Cardiac muscle cell (in vitro differentiated cells and primary cell): ENCODE measurements around the gene ATXN3. TPM values are rescaled to one million over a fixed set of nuclear protein-coding genes. Genes with fewer than 3 reads are reported as not detected.
A peak's percentile ranks its signal among the peaks of the same experiment; 100 is the strongest.

ENCODE experiments used
- DNase-seq, 2 donors: peaks; one replicate each; pipeline versions ENCODE4 v3.0.0 to v3.0.0-alpha.2; 2010 to 2017; ENCODE audit warnings: low read depth in 1 of 2, low spot score in 1 of 2
- H3K27ac ChIP-seq: fragments of 200-600 bp; sonication (generic); 2 replicates; pipeline ENCODE4 v1.5.1; 2016
- H3K27me3 ChIP-seq: fragments of 200-600 bp; sonication (generic); 2 replicates; pipeline ENCODE4 v1.6.0; 2016; ENCODE audit warnings: control low read depth
- H3K36me3 ChIP-seq: fragments of 200-600 bp; sonication (generic); 2 replicates; pipeline ENCODE4 v1.5.1; 2016; ENCODE audit warnings: control low read depth
- H3K4me1 ChIP-seq: fragments of 200-600 bp; sonication (generic); 2 replicates; pipeline ENCODE4 v1.8.1; 2017; ENCODE audit warnings: low read depth, mild to moderate bottlenecking, mixed run types
- H3K4me3 ChIP-seq: fragments of 200-600 bp; sonication (generic); 2 replicates; pipeline ENCODE4 v1.5.1; 2016; ENCODE audit warnings: mild to moderate bottlenecking
- H3K9me3 ChIP-seq: fragments of 200-600 bp; sonication (generic); 2 replicates; pipeline ENCODE4 v1.5.1; 2017; ENCODE audit warnings: low read depth, mild to moderate bottlenecking, control low read depth
- polyA plus RNA-seq: library from polyadenylated mRNA; unstranded; fragments of >200 nt; fragmentation: Nextera tagmentation; extraction: Ambion mirVana; gene quantifications from 2 replicates; pipeline ENCODE4 v1.2.1, GENCODE V29; 2016
- total RNA-seq: library from RNA; depleted of rRNA; stranded (reverse); fragments of >200 nt; gene quantifications from 2 replicates; pipeline ENCODE4 v1.2.3, GENCODE V29; 2016
- TF ChIP-seq, protein P1 (sequence below): IDR thresholded peaks from 2 replicates; pipeline ENCODE4 v1.5.1; 2012; ENCODE audit warnings: low read depth, mild to moderate bottlenecking, low read length

Gene ATXN3
- total and polyA plus RNA-seq, 2 experiments from 2014 or later = 26.3 to 41.1 TPM

DNA sequence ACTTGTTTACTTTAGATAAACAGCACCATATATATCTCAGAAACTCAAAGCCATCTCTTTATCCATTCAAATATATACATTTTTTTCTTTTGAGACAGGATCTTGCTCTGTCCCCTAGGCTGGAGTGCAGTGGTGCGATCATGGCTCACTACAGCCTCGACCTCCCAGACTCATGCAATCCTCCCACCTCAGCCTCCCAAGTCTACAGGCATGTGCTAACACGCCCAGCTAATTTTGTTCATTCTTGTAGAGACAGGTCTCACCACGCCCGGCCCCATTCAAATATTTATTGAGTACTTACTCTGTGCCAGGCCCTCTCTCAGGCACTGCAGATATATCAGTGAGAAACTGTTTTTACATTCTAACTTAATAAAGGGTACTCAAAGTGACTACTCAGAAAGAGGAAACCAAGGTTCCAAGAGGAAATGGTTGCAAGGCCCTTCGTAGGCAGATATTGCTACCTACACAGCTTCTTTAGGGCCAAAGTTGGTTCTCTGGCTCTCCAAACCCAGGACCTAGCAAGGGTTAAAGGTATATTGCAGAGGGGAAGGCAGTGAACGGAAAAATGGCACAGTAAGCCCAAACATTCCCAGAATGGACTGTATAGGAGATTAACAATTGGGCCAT lies 2.9 kb downstream of the ATXN3 start:
- no peaks in the 10 kb centered on the region for H3K4me1 ChIP-seq
- no peaks in the 10 kb centered on the region for H3K9me3 ChIP-seq
- H3K27me3 ChIP-seq = no peaks in the 10 kb centered on the region
- H3K36me3 ChIP-seq = no peaks in the 10 kb centered on the region
- no peak for DNase-seq
- TF ChIP-seq, protein P1, sequence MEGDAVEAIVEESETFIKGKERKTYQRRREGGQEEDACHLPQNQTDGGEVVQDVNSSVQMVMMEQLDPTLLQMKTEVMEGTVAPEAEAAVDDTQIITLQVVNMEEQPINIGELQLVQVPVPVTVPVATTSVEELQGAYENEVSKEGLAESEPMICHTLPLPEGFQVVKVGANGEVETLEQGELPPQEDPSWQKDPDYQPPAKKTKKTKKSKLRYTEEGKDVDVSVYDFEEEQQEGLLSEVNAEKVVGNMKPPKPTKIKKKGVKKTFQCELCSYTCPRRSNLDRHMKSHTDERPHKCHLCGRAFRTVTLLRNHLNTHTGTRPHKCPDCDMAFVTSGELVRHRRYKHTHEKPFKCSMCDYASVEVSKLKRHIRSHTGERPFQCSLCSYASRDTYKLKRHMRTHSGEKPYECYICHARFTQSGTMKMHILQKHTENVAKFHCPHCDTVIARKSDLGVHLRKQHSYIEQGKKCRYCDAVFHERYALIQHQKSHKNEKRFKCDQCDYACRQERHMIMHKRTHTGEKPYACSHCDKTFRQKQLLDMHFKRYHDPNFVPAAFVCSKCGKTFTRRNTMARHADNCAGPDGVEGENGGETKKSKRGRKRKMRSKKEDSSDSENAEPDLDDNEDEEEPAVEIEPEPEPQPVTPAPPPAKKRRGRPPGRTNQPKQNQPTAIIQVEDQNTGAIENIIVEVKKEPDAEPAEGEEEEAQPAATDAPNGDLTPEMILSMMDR = no peak
- H3K4me3 ChIP-seq = no peak overlapping the region
- no peak overlapping the region for H3K27ac ChIP-seq

DNA sequence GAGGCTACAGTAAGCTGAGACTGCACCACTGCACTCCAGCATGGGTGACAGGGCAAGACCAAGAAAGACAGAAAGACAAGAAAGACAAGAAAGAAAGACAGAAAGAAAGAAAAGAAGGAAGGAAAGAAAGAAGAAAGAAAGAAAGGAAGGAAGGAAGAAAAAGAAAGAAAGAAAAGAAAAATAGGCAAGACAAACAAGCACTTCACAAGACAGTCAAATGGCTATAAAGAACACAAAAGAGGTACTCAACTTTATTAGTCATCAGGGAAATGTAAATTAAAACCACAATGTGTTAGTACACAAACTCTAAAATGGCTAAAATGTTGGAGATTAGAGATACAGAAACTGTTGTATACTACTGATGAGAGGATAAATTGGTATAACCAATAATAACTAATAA lies 6.6 kb downstream of the ATXN3 start:
- no peak overlapping the region for H3K4me3 ChIP-seq
- H3K27ac ChIP-seq = no peak overlapping the region
- H3K9me3 ChIP-seq = no peaks in the 10 kb centered on the region
- peaks cover 3% of the 10 kb centered on the region for H3K36me3 ChIP-seq
- no peaks in the 10 kb centered on the region for H3K27me3 ChIP-seq
- H3K4me1 ChIP-seq = no peaks in the 10 kb centered on the region
- DNase-seq = no peak
- TF ChIP-seq, protein P1 = no peak

DNA sequence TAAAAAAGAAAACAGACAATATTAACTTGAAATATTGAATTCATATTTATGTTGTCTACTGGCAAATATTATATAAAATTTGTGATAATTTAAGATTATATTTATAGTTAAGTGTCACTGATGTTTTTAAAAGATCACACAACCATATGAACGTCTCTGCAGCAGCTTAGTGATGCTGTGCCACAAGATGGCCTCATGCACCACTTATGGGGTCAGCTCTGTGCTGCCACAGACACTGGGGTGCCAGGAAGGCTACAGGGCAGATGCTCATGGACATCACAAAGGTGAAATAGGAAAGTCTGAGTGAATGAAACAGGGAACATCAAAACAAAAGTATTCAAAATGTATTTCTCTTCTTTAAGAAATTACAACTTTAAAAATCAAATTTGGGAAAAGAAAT lies 13.1 kb downstream of the ATXN3 start:
- H3K36me3 ChIP-seq = peaks cover 18% of the 10 kb centered on the region
- H3K4me3 ChIP-seq = no peak overlapping the region
- H3K27me3 ChIP-seq = no peaks in the 10 kb centered on the region
- DNase-seq = no peak
- H3K27ac ChIP-seq = no peak overlapping the region
- H3K4me1 ChIP-seq = no peaks in the 10 kb centered on the region
- TF ChIP-seq, protein P1 = peak; percentile 12
- no peaks in the 10 kb centered on the region for H3K9me3 ChIP-seq

DNA sequence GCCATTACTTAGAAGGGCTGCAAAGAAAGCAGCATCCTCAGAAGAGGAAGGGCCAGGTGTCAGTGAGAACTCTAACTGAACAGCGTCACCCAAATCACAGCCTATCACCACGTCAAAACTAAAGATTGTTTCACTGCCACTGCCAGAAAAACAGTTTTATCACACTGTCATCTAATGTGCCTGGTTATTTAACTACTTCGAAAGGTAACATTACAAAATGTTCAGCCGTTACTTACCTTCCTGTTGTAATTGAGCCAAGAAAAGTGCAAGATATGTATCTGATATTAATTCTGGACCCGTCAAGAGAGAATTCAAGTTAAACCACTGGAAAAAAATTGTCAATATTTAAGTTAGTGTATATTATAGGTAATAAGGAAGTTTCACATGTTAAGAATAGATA lies 17.9 kb downstream of the ATXN3 start:
- H3K27me3 ChIP-seq = no peaks in the 10 kb centered on the region
- no peak for DNase-seq
- no peaks in the 10 kb centered on the region for H3K4me1 ChIP-seq
- no peak overlapping the region for H3K27ac ChIP-seq
- TF ChIP-seq, protein P1 = no peak
- H3K9me3 ChIP-seq = no peaks in the 10 kb centered on the region
- H3K36me3 ChIP-seq = peaks cover 16% of the 10 kb centered on the region
- no peak overlapping the region for H3K4me3 ChIP-seq

GRCh38 chr14:92074555-92074954 lies 31.8 kb downstream of the ATXN3 start:
- no peak overlapping the region for H3K27ac ChIP-seq
- H3K4me1 ChIP-seq = no peaks in the 10 kb centered on the region
- H3K27me3 ChIP-seq = no peaks in the 10 kb centered on the region
- TF ChIP-seq, protein P1 = no peak
- H3K9me3 ChIP-seq = no peaks in the 10 kb centered on the region
- H3K4me3 ChIP-seq = no peak overlapping the region
- peak in 1 of 2 donors; percentile 33 for DNase-seq
- H3K36me3 ChIP-seq = peaks cover 17% of the 10 kb centered on the region
